GM19455 (cell line): ENCODE results near the gene CCR7.
"Not testable (repeated sequence)": the region's sequence is repeated elsewhere in the genome, so short reads cannot be mapped to it uniquely, and the experiment has no call there.

ENCODE experiments used
- ATAC-seq: cut with Tn5 transposase; IDR thresholded peaks from one replicate; pipeline ENCODE4 v1.9.1; 2021; ENCODE audit not compliant: unreplicated experiment

Gene CCR7

GRCh38 chr17:40597556-40598300, 32.5 kb upstream of the CCR7 start:
- no peak for ATAC-seq

GRCh38 chr17:40597156-40597555, 31.9 kb upstream of the CCR7 start:
- ATAC-seq, result no peak

- no peak for ATAC-seq
Observed at GRCh38 chr17:40596261-40596919, 31.1 kb upstream of the CCR7 start.

GRCh38 chr17:40590742-40591141, 25.5 kb upstream of the CCR7 start:
- no peak for ATAC-seq

GRCh38 chr17:40588552-40588951, 23.3 kb upstream of the CCR7 start:
- no peak for ATAC-seq

- not testable (repeated sequence) for ATAC-seq
Observed at GRCh38 chr17:40586264-40586663, 21.0 kb upstream of the CCR7 start.

- not testable (repeated sequence) for ATAC-seq
Observed at GRCh38 chr17:40584950-40585349, 19.7 kb upstream of the CCR7 start.

- peak; percentile 78 for ATAC-seq
Observed at GRCh38 chr17:40582328-40582901, 17.1 kb upstream of the CCR7 start.

GRCh38 chr17:40580140-40580539, 14.9 kb upstream of the CCR7 start:
- no peak for ATAC-seq

GRCh38 chr17:40579471-40579870, 14.2 kb upstream of the CCR7 start:
- no peak for ATAC-seq

- peak; percentile 44 for ATAC-seq
Observed at GRCh38 chr17:40577611-40578065, 12.4 kb upstream of the CCR7 start.

- no peak for ATAC-seq
Observed at GRCh38 chr17:40576113-40576740, 11.0 kb upstream of the CCR7 start.

- no peak for ATAC-seq
Observed at GRCh38 chr17:40574292-40574691, 9.0 kb upstream of the CCR7 start.

GRCh38 chr17:40572245-40572993, 7.1 kb upstream of the CCR7 start:
- ATAC-seq, result not testable (repeated sequence)

- ATAC-seq, result no peak
Observed at GRCh38 chr17:40568074-40568836, 3.0 kb upstream of the CCR7 start.

- ATAC-seq, result no peak
Observed at GRCh38 chr17:40567377-40567776, 2.1 kb upstream of the CCR7 start.

- ATAC-seq, result no peak
Observed at GRCh38 chr17:40565769-40566409, 617 bp upstream of the CCR7 start.

- ATAC-seq, result no peak
Observed at GRCh38 chr17:40564195-40564882, 933 bp downstream of the CCR7 start.
